PC-3 (cell line): ENCODE results near the gene SIPA1L3.

Experiments used
- EZH2phosphoT487 ChIP-seq: fragments of 300-600 bp; sonication (generic); IDR thresholded peaks from 2 replicates; pipeline ENCODE4 v1.6.1; 2018; ENCODE audit warnings: mild to moderate bottlenecking, antibody characterized with exemption, low read length, borderline replicate concordance
- TF ChIP-seq, protein P1 (sequence below): fragments of 300-600 bp; sonication (generic); conservative IDR thresholded peaks from 2 replicates; pipeline ENCODE4 v1.5.1; 2017; ENCODE audit warnings: antibody characterized with exemption, low read depth, mild to moderate bottlenecking, low read length

DNA sequence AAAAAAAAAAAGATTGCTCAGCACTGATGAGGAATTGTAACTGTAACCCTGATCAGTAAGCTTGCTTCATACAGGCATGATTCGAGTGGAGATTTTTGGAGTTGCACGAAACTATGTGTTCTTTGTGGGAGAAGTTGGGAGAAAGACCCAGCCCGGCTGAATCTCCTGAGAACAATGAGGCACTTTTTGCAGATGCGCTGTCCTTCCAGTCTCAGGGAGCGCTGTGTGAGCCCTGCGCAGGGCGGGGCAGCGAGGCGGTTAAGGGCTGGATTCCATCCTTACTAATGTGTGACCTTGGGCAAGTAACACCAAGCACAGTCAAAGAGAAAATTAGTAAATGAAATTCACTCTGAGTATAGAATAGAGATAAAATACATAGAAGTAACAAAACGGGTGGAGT lies 76.9 kb downstream of the SIPA1L3 start:
- TF ChIP-seq EZH2phosphoT487, result no peak
- TF ChIP-seq, protein P1, sequence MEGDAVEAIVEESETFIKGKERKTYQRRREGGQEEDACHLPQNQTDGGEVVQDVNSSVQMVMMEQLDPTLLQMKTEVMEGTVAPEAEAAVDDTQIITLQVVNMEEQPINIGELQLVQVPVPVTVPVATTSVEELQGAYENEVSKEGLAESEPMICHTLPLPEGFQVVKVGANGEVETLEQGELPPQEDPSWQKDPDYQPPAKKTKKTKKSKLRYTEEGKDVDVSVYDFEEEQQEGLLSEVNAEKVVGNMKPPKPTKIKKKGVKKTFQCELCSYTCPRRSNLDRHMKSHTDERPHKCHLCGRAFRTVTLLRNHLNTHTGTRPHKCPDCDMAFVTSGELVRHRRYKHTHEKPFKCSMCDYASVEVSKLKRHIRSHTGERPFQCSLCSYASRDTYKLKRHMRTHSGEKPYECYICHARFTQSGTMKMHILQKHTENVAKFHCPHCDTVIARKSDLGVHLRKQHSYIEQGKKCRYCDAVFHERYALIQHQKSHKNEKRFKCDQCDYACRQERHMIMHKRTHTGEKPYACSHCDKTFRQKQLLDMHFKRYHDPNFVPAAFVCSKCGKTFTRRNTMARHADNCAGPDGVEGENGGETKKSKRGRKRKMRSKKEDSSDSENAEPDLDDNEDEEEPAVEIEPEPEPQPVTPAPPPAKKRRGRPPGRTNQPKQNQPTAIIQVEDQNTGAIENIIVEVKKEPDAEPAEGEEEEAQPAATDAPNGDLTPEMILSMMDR, result no peak
